RWPE2 (cell line): ENCODE data around the gene TMEM39A.

Experiments used
- ATAC-seq: fragments of 200-7000 bp; cut with Tn5 transposase; 3 replicates; pipeline ENCODE4 v1.9.1; 2021; ENCODE audit warnings: low read depth
- DNase-seq: peaks from one replicate; pipeline ENCODE4 v3.0.0-alpha.2; 2020; ENCODE audit warnings: low spot score
- H3K27ac ChIP-seq: fragments of 450-650 bp; 2 replicates; pipeline ENCODE4 v1.5.1; 2017; ENCODE audit warnings: mild to moderate bottlenecking; ENCODE audit not compliant: poor library complexity, severe bottlenecking
- H3K27me3 ChIP-seq: fragments of 250-450 bp; sonication (Bioruptor Pico); 2 replicates; pipeline ENCODE4 v1.5.1; 2021; ENCODE audit warnings: mild to moderate bottlenecking, moderate library complexity; ENCODE audit not compliant: insufficient read depth, poor library complexity, severe bottlenecking
- H3K36me3 ChIP-seq: fragments of 250-450 bp; sonication (Bioruptor Pico); 2 replicates; pipeline ENCODE4 v1.5.1; 2020; ENCODE audit warnings: low read depth, mild to moderate bottlenecking, moderate library complexity
- H3K4me1 ChIP-seq: fragments of 250-450 bp; sonication (Bioruptor Pico); 2 replicates; pipeline ENCODE4 v1.5.1; 2021; ENCODE audit warnings: mild to moderate bottlenecking, moderate library complexity; ENCODE audit not compliant: insufficient read depth, poor library complexity, severe bottlenecking
- H3K4me3 ChIP-seq: fragments of 250-450 bp; sonication (Bioruptor Pico); 2 replicates; pipeline ENCODE4 v1.5.1; 2021; ENCODE audit warnings: mild to moderate bottlenecking, moderate library complexity; ENCODE audit not compliant: severe bottlenecking
- H3K9me3 ChIP-seq: fragments of 250-450 bp; sonication (Bioruptor Pico); 2 replicates; pipeline ENCODE4 v1.5.1; 2021; ENCODE audit warnings: mild to moderate bottlenecking, moderate library complexity; ENCODE audit not compliant: severe bottlenecking
- CTCF ChIP-seq: fragments of 450-650 bp; IDR thresholded peaks from one replicate; pipeline ENCODE4 v1.5.1; 2017; ENCODE audit warnings: mild to moderate bottlenecking, moderate library complexity; ENCODE audit not compliant: poor library complexity, severe bottlenecking

The TMEM39A gene

GRCh38 chr3:119395923-119396358, 67.5 kb downstream of the TMEM39A start:
- Histone ChIP-seq H3K36me3 (no peaks in the 10 kb centered on the region), H3K27ac (no peak overlapping the region), H3K4me3 (no peak overlapping the region), H3K4me1 (no peaks in the 10 kb centered on the region), H3K9me3 (no peaks in the 10 kb centered on the region), H3K27me3 (no peaks in the 10 kb centered on the region)
- ATAC-seq (no peak), DNase-seq (no peak)
- TF ChIP-seq CTCF, result no peak

GRCh38 chr3:119388577-119388976, 74.8 kb downstream of the TMEM39A start:
- TF ChIP-seq CTCF, result peak; percentile 34
- H3K9me3 ChIP-seq, result no peaks in the 10 kb centered on the region
- ATAC-seq, result peak; percentile 50; the same call in 1 of the 3 replicates
- no peak for DNase-seq
- no peak overlapping the region for H3K4me3 ChIP-seq
- H3K27ac ChIP-seq, result no peak overlapping the region
- no peaks in the 10 kb centered on the region for H3K4me1 ChIP-seq
- no peaks in the 10 kb centered on the region for H3K36me3 ChIP-seq
- no peaks in the 10 kb centered on the region for H3K27me3 ChIP-seq

- H3K4me3 ChIP-seq, result no peak overlapping the region
- H3K27ac ChIP-seq, result no peak overlapping the region
- no peak for TF ChIP-seq CTCF
- H3K36me3 ChIP-seq, result no peaks in the 10 kb centered on the region
- no peak for ATAC-seq
- no peaks in the 10 kb centered on the region for H3K27me3 ChIP-seq
- no peaks in the 10 kb centered on the region for H3K4me1 ChIP-seq
- no peaks in the 10 kb centered on the region for H3K9me3 ChIP-seq
- no peak for DNase-seq
These were observed 81.3 kb downstream of the TMEM39A start for GRCh38 chr3:119382134-119382533.

GRCh38 chr3:119380697-119381096, 82.7 kb downstream of the TMEM39A start:
- no peak for TF ChIP-seq CTCF
- H3K9me3 ChIP-seq, result no peaks in the 10 kb centered on the region
- no peaks in the 10 kb centered on the region for H3K36me3 ChIP-seq
- ATAC-seq, result no peak
- H3K4me1 ChIP-seq, result no peaks in the 10 kb centered on the region
- H3K27me3 ChIP-seq, result no peaks in the 10 kb centered on the region
- DNase-seq, result no peak
- H3K4me3 ChIP-seq, result no peak overlapping the region
- H3K27ac ChIP-seq, result no peak overlapping the region
